ENCODE data around the gene PXMP2. TPM values are rescaled to one million over a fixed set of nuclear protein-coding genes. Genes with fewer than 3 reads are reported as not detected.
"Not testable (repeated sequence)": the region's sequence is repeated elsewhere in the genome, so short reads cannot be mapped to it uniquely, and the experiment has no call there.

The PXMP2 gene
- total and polyA plus RNA-seq, 9 donors = 12.4 to 45.0 (median 27.4) TPM

- no peaks in the 10 kb centered on the region for H3K36me3 ChIP-seq
- WGBS, 3 donors = 91 to 95% (median 92%) methylated on average over 11 of the region's 11 CpGs
These were observed 60.0 kb downstream of the PXMP2 start for GRCh38 chr12:132747395-132747794.

GRCh38 chr12:132747896-132748295, 60.5 kb downstream of the PXMP2 start:
- intact Hi-C loops (cut with DNase I) = loop anchor here in 1 of 4 donors (5.0 kb wide), 1 partner anchor 351 kb away; no protein-coding TSS in a partner anchor
- H3K36me3 ChIP-seq = no peaks in the 10 kb centered on the region
- WGBS, 3 donors = 89 to 95% (median 90%) methylated on average over 22 of the region's 22 CpGs

More at GRCh38 chr12:132747395-132747794, 60.0 kb downstream of the PXMP2 start:
- Histone ChIP-seq H3K27ac (no peak overlapping the region), H3K9me3 (no peaks in the 10 kb centered on the region), H3K4me3 (no peak overlapping the region), H3K4me1 (ENCODE audit: insufficient read depth) (no peaks in the 10 kb centered on the region), H3K27me3 (no peaks in the 10 kb centered on the region)
- TF ChIP-seq EP300 (IDR thresholded peaks at IDR 0.05) = no peak
- no peak for TF ChIP-seq POLR2A (IDR thresholded peaks at IDR 0.05)
- TF ChIP-seq CTCF (IDR thresholded peaks at IDR 0.05) = no peak
- DNase-seq = no peak
- intact Hi-C loops (cut with DNase I) = loop anchor here in 1 of 4 donors (5.0 kb wide), 1 partner anchor 350 kb away; no protein-coding TSS in a partner anchor

GRCh38 chr12:132748319-132748718, 60.9 kb downstream of the PXMP2 start:
- no peak for TF ChIP-seq EP300 (IDR thresholded peaks at IDR 0.05)
- TF ChIP-seq POLR2A (IDR thresholded peaks at IDR 0.05) = no peak
- TF ChIP-seq CTCF (IDR thresholded peaks at IDR 0.05) = no peak
- DNase-seq = no peak
- WGBS, 3 donors = 83 to 88% (median 86%) methylated on average over 10 of the region's 10 CpGs
- no peak overlapping the region for H3K4me3 ChIP-seq
- no peak overlapping the region for H3K27ac ChIP-seq
- H3K4me1 ChIP-seq (ENCODE audit: insufficient read depth) = no peaks in the 10 kb centered on the region
- H3K27me3 ChIP-seq = no peaks in the 10 kb centered on the region
- H3K36me3 ChIP-seq = no peaks in the 10 kb centered on the region
- no peaks in the 10 kb centered on the region for H3K9me3 ChIP-seq
- intact Hi-C loops (cut with DNase I) = loop anchor here in 1 of 4 donors (5.0 kb wide), 1 partner anchor 351 kb away; no protein-coding TSS in a partner anchor

More at GRCh38 chr12:132747896-132748295, 60.5 kb downstream of the PXMP2 start:
- Histone ChIP-seq H3K27ac (no peak overlapping the region), H3K27me3 (no peaks in the 10 kb centered on the region), H3K4me3 (no peak overlapping the region), H3K9me3 (no peaks in the 10 kb centered on the region), H3K4me1 (ENCODE audit: insufficient read depth) (no peaks in the 10 kb centered on the region)
- TF ChIP-seq POLR2A (IDR thresholded peaks at IDR 0.05) = no peak
- no peak for TF ChIP-seq EP300 (IDR thresholded peaks at IDR 0.05)
- TF ChIP-seq CTCF (IDR thresholded peaks at IDR 0.05) = no peak
- no peak for DNase-seq

- intact Hi-C loops (cut with DNase I); H3K9me3 ChIP-seq; H3K4me1 ChIP-seq (ENCODE audit: insufficient read depth); H3K27me3 ChIP-seq; H3K36me3 ChIP-seq; DNase-seq; H3K4me3 ChIP-seq; H3K27ac ChIP-seq: not testable (repeated sequence)
- WGBS, 3 donors = 92 to 93% (median 92%) methylated on average over 7 of the region's 7 CpGs
These were observed 66.3 kb downstream of the PXMP2 start for GRCh38 chr12:132753670-132754069.

- H3K36me3 ChIP-seq = no peaks in the 10 kb centered on the region
- WGBS, 3 donors = 80 to 86% (median 81%) methylated on average over 14 of the region's 14 CpGs
- no peaks in the 10 kb centered on the region for H3K9me3 ChIP-seq
- H3K27me3 ChIP-seq = no peaks in the 10 kb centered on the region
- no peak overlapping the region for H3K4me3 ChIP-seq
- TF ChIP-seq EP300 (IDR thresholded peaks at IDR 0.05) (no peak), POLR2A (IDR thresholded peaks at IDR 0.05) (no peak), CTCF (IDR thresholded peaks at IDR 0.05) (no peak)
- H3K4me1 ChIP-seq (ENCODE audit: insufficient read depth) = no peaks in the 10 kb centered on the region
- H3K27ac ChIP-seq = no peak overlapping the region
- no peak for DNase-seq
- intact Hi-C loops (cut with DNase I) = no loop called here
These were observed 67.0 kb downstream of the PXMP2 start for GRCh38 chr12:132754160-132754932.
